PC-9 (cell line): ENCODE data around the gene ACTN3. TPM values are rescaled to one million over a fixed set of nuclear protein-coding genes. Genes with fewer than 3 reads are reported as not detected.
"Not testable (repeated sequence)": the region's sequence is repeated elsewhere in the genome, so short reads cannot be mapped to it uniquely, and the experiment has no call there.

Experiments
- BruUV-seq: library from RNA; stranded (reverse); fragments of 400-500 nt; replicated peaks from 2 replicates; lab custom pipeline; 2021; lab: Mats Ljungman, UMichigan
- CTCF ChIA-PET: fragments of 300-600 bp; sonication (Branson Sonifier 250); formaldehyde crosslinking; loops from one replicate; lab custom pipeline; 2022; ENCODE audit warnings: antibody characterized with exemption; lab: Charles Lee
- POLR2A ChIA-PET: fragments of 300-600 bp; sonication (Branson Sonifier 250); formaldehyde crosslinking; loops from one replicate; lab custom pipeline; 2022; ENCODE audit warnings: antibody characterized with exemption; ENCODE audit not compliant: unreplicated experiment; lab: Charles Lee
- DNase-seq, 2 experiments: peaks; one replicate each; pipeline versions ENCODE4 v3.0.0 to v3.0.0-alpha.2; 2015 to 2022; ENCODE audit warnings: mixed read lengths in 1 of 2
- H2AFZ ChIP-seq: fragments of 200-600 bp; sonication (generic); 2 replicates; pipeline ENCODE4 v1.8.1; 2017; ENCODE audit warnings: antibody characterized with exemption
- H3F3A ChIP-seq: fragments of 200-600 bp; sonication (generic); 2 replicates; pipeline ENCODE4 v1.8.1; 2017; ENCODE audit warnings: antibody characterized with exemption, mild to moderate bottlenecking, low read depth; ENCODE audit not compliant: insufficient read depth
- H3K27ac ChIP-seq: fragments of 200-600 bp; sonication (generic); 2 replicates; pipeline ENCODE4 v1.6.1; 2016; ENCODE audit warnings: mixed run types
- H3K27me3 ChIP-seq: fragments of 200-600 bp; sonication (generic); 2 replicates; pipeline ENCODE4 v1.6.1; 2016; ENCODE audit warnings: low read depth, mixed run types; ENCODE audit not compliant: insufficient read depth
- H3K36me3 ChIP-seq: fragments of 200-600 bp; sonication (generic); 2 replicates; pipeline ENCODE4 v1.6.1; 2016; ENCODE audit warnings: low read depth, mixed run types
- H3K4me1 ChIP-seq: fragments of 200-600 bp; sonication (generic); replicated peaks from 2 replicates; pipeline ENCODE4 v1.6.1; 2016; ENCODE audit warnings: mixed run types; ENCODE audit not compliant: insufficient read depth
- H3K4me2 ChIP-seq: fragments of 200-600 bp; sonication (generic); 2 replicates; pipeline ENCODE4 v1.6.1; 2017; ENCODE audit warnings: mixed run types
- H3K4me3 ChIP-seq: fragments of 200-600 bp; sonication (generic); 2 replicates; pipeline ENCODE4 v1.6.1; 2016; ENCODE audit warnings: mixed run types
- H3K79me2 ChIP-seq: fragments of 200-600 bp; sonication (generic); 2 replicates; pipeline ENCODE4 v1.6.1; 2017; ENCODE audit warnings: low read depth, mixed run types
- H3K9me2 ChIP-seq: fragments of 200-600 bp; sonication (generic); 2 replicates; pipeline ENCODE4 v1.8.1; 2017; ENCODE audit warnings: mild to moderate bottlenecking; ENCODE audit not compliant: insufficient read depth
- H3K9me3 ChIP-seq: fragments of 200-600 bp; sonication (generic); 2 replicates; pipeline ENCODE4 v1.8.1; 2016; ENCODE audit warnings: low read depth; ENCODE audit not compliant: insufficient read depth
- H4K20me1 ChIP-seq: fragments of 200-600 bp; sonication (generic); 2 replicates; pipeline ENCODE4 v1.8.1; 2017; ENCODE audit not compliant: insufficient read depth
- EZH2 ChIP-seq: fragments of 200-600 bp; sonication (generic); IDR thresholded peaks from 2 replicates; pipeline ENCODE4 v1.8.0; 2017; ENCODE audit warnings: antibody characterized with exemption, low read depth
- intact Hi-C: fragments of 100-400 bp; cut with micrococcal nuclease; formaldehyde crosslinking; loops from one replicate; pipeline ENCODE4 v1.10.0; 2022; ENCODE audit not compliant: unreplicated experiment
- total RNA-seq: library from RNA; stranded (reverse); gene quantifications from 2 replicates; pipeline ENCODE4 v1.2.3, GENCODE V29; 2021
- TF ChIP-seq, protein P1 (sequence below): fragments of 200-600 bp; sonication (generic); conservative IDR thresholded peaks from 2 replicates; pipeline ENCODE4 v1.6.1; 2017; ENCODE audit warnings: mixed run types, antibody characterized with exemption, mild to moderate bottlenecking, moderate library complexity

ACTN3 gene
- total RNA-seq, 1 experiment from 2014 or later: not detected

DNA sequence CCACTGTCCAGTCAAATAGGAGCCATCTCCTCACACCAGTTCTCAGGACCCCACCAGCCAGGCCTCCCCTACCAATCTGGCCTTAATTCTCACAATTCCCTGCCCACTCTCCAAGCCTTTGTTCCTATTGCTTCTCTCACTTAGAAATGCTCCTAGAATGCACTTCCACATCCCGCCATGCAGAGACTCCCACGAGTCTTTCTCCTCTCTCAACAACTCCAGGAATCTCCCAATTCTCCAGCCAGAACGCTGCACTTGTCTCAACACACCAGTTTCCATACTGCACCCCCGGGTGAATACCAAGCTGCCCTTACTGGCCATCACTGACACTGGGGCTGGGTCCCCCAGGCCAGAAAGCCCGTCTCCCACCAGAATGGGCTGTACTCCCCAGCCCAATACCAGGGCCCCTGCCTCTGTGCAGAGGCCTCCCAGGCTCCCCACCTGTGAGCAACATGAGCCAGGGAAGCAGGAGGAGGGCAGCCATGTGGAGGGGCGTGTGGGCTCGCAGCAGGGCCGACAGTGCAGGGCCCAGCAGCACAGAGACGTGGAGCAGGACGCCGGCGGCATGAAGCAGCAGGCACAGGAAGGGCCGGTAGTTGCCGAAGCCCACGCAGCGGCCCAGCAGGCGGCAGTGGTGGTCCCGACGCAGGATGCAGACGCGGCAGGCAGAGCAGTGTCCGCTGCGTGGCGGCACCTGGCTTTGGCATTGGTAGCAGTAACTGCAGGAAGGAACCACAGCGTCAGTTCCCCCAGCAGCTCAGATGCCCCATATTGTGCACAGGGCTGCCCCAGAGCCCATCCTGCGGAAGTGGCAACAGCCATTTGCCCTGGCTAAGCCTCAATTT lies 3.2 kb upstream of the ACTN3 start:
- H3K4me2 ChIP-seq: no peak overlapping the region
- no peaks in the 10 kb centered on the region for H3K79me2 ChIP-seq
- peaks cover 13% of the 10 kb centered on the region for H3K4me1 ChIP-seq
- H3K9me2 ChIP-seq: no peaks in the 10 kb centered on the region
- no peaks in the 10 kb centered on the region for H3K9me3 ChIP-seq
- TF ChIP-seq, protein P1, sequence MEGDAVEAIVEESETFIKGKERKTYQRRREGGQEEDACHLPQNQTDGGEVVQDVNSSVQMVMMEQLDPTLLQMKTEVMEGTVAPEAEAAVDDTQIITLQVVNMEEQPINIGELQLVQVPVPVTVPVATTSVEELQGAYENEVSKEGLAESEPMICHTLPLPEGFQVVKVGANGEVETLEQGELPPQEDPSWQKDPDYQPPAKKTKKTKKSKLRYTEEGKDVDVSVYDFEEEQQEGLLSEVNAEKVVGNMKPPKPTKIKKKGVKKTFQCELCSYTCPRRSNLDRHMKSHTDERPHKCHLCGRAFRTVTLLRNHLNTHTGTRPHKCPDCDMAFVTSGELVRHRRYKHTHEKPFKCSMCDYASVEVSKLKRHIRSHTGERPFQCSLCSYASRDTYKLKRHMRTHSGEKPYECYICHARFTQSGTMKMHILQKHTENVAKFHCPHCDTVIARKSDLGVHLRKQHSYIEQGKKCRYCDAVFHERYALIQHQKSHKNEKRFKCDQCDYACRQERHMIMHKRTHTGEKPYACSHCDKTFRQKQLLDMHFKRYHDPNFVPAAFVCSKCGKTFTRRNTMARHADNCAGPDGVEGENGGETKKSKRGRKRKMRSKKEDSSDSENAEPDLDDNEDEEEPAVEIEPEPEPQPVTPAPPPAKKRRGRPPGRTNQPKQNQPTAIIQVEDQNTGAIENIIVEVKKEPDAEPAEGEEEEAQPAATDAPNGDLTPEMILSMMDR: no peak
- TF ChIP-seq EZH2: no peak
- peaks cover 17% of the 10 kb centered on the region; the same call in 1 of the 2 replicates for H3K27me3 ChIP-seq
- ChIA-PET POLR2A (no interaction called here), CTCF (no interaction called here)
- H2AFZ ChIP-seq: no peak overlapping the region
- no peak overlapping the region for H3K27ac ChIP-seq
- DNase-seq: no peak
- no peaks in the 10 kb centered on the region for H3K36me3 ChIP-seq
- no peak overlapping the region for H3K4me3 ChIP-seq
- intact Hi-C loops: no loop called here
- BruUV-seq: no TSS peak
- H4K20me1 ChIP-seq: no peaks in the 10 kb centered on the region
- peaks cover 12% of the 10 kb centered on the region; the same call in 1 of the 2 replicates for H3F3A ChIP-seq

DNA sequence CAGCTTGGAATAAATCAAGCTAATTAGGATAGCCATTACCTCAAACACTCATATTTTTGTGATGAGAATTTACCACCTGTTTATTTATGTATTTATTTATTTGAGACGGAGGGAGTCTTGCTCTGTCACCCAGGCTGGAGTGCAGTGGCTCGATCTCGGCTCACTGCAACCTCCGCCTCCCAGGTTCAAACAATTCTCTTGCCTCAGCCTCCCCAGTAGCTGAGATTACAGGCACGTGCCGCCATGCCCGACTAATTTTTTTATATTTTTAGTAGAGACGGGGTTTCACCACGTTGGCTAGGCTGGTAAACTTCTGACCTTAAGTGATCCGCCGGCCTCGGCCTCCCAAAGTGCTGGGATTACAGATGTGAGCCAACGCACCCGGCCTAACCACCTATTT lies 1.8 kb upstream of the ACTN3 start:
- H4K20me1 ChIP-seq, H3K9me2 ChIP-seq, DNase-seq, H3K36me3 ChIP-seq, CTCF ChIA-PET, intact Hi-C loops, H3K27ac ChIP-seq, H3K79me2 ChIP-seq, H3K9me3 ChIP-seq: not testable (repeated sequence)
- Histone ChIP-seq H2AFZ (peak overlapping the region; percentile 90; the same call in 1 of the 2 replicates), H3F3A (peaks cover 14% of the 10 kb centered on the region; the same call in 1 of the 2 replicates), H3K4me2 (peak overlapping the region; percentile 95), H3K4me1 (peaks cover 13% of the 10 kb centered on the region), H3K4me3 (peak overlapping the region; percentile 87), H3K27me3 (peaks cover 30% of the 10 kb centered on the region)
- POLR2A ChIA-PET: interaction anchor here (0.6 kb wide), 1 partner anchor 113 kb away, joined by 7 read pairs; no protein-coding TSS in a partner anchor
- BruUV-seq: TSS peak; percentile 57

DNA sequence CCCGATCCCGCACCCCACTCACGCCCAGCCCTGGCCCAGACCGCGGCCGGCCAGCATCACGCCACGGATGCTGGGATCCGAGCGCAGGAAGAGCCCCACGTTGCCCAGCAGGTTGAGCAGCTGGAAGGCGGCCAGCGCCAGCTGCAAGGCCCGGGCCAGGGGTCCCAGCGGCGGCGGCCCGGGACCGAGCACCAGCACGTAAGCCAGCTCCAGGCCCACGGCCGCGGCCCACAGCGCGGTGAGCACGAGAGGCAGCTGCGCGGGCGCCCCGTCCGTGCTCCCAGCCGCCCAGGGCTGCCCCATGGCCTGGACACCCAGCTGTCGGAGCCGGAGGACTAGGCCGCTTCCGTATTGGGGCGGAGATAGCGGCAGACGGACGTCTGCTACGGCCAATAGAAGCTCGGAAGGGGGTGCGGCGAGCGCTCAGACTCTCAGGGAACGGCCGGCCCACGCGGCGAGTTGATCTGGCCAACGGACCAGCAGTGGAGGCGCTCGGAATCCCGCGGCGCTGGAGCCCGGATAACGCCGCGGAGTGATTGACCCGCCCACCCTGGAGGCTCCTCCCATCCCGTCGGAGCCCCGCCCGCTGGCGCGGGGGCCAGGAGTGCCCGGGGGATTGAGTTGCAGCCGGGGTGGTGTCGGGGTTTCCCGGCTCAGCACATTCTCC lies 869 bp upstream of the ACTN3 start, which contains the start of gene ZDHHC24:
Gene ZDHHC24 (minus strand): TSS at position 348 of the 667 bp plus-strand sequence. CDS start 45 bp downstream, at position 303.
- Histone ChIP-seq H3K36me3 (no peaks in the 10 kb centered on the region), H2AFZ (peak within 1 kb of the TSS; percentile 90), H3K27ac (no peak within 1 kb of the TSS), H3K4me2 (peak within 1 kb of the TSS; percentile 95), H3K9me2 (no peaks in the 10 kb centered on the region), H3K9me3 (no peaks in the 10 kb centered on the region), H4K20me1 (no peaks in the 10 kb centered on the region), H3K79me2 (no peaks in the 10 kb centered on the region), H3F3A (peaks cover 14% of the 10 kb centered on the region; the same call in 1 of the 2 replicates), H3K27me3 (peaks cover 33% of the 10 kb centered on the region), H3K4me3 (peak within 1 kb of the TSS; percentile 87), H3K4me1 (peaks cover 13% of the 10 kb centered on the region)
- DNase-seq: peak; percentile 89 to 98
- no peak for TF ChIP-seq EZH2
- TF ChIP-seq, protein P1: no peak
- BruUV-seq: no TSS peak
- ChIA-PET POLR2A (interaction anchor here (0.5 to 0.8 kb wide), 5 partner anchors 19 to 228 kb away, joined by 3 to 9 read pairs (median 6); partner anchors contain the start of genes CTSF and RBM14), CTCF (interaction anchor here (0.6 kb wide), 2 partner anchors 79 to 1317 kb away, joined by 3 to 5 read pairs; partner anchors contain the start of gene PELI3)
- intact Hi-C loops: loop anchor here (2.0 kb wide), 2 partner anchors 23 to 73 kb away; partner anchors contain the start of gene CTSF
